Measurements from ENCODE around the gene IGFL1. TPM values are rescaled to one million over a fixed set of nuclear protein-coding genes. Genes with fewer than 3 reads are reported as not detected.
"Not testable (repeated sequence)": the region's sequence is repeated elsewhere in the genome, so short reads cannot be mapped to it uniquely, and the experiment has no call there.

IGFL1 gene
- total and polyA plus RNA-seq, 2 donors (not counting 1 experiment from before 2014, with no cell fraction given): 0.15 TPM; not detected in 1

DNA sequence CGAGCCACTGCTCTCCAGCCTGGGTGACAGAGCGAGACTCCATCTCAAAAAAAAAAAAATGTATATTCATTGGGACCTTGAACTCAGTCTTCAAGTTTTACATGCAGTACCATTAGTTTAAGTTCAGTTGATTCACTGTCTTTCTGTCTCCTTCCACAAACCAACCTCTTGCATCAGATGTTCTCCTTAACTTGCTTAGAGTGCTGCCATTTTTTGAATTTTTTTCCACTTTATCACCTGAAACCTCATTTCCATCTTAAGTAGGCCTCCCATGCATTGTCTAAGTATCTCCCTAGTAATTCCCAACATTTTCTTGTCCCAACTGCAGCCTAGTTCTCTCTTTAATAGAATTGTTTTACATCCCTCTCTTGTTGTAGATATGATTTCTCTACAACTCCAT is 8.6 kb downstream of the IGFL1 start:
- CTCF ChIA-PET; H3K4me1 Mint-ChIP-seq; H4K20me1 ChIP-seq (ENCODE audit: control insufficient read depth, insufficient read depth, low read length, poor library complexity, severe bottlenecking); POLR2A ChIA-PET; intact Hi-C loops (cut with micrococcal nuclease); H3K36me3 ChIP-seq (replicated peaks in 1 of 2; ENCODE audit: control extremely low read depth in 1 of 2, control insufficient read depth in 1 of 2, extremely low read depth in 1 of 2, insufficient read depth in 2 of 2, low read length in 1 of 2); H3K4me3 ChIP-seq (ENCODE audit: control extremely low read depth in 1 of 5, extremely low read depth in 1 of 5, insufficient read depth in 1 of 5, low read depth in 2 of 5, low read length in 4 of 5); ATAC-seq (ENCODE audit: low read depth); H3K27ac Mint-ChIP-seq; DNase-seq; H3K4me3 Mint-ChIP-seq; H3K27ac ChIP-seq (ENCODE audit: low read length in 2 of 2); H3K9me3 Mint-ChIP-seq (ENCODE audit: insufficient read depth); H3K27me3 ChIP-seq (replicated peaks in 1 of 4; ENCODE audit: control extremely low read depth in 1 of 4, control insufficient read depth in 3 of 4, insufficient read depth in 4 of 4, low read length in 3 of 4); H3K9me3 ChIP-seq (ENCODE audit: control extremely low read depth in 1 of 3, control insufficient read depth in 2 of 3, insufficient read depth in 1 of 3, low read length in 2 of 3); H3K4me1 ChIP-seq (ENCODE audit: control insufficient read depth in 2 of 2, insufficient read depth in 2 of 2, low read length in 2 of 2); H3K79me2 ChIP-seq (ENCODE audit: control insufficient read depth, insufficient read depth, low read length); H3K4me2 ChIP-seq (replicated peaks; ENCODE audit: low read depth, low read length, poor library complexity, severe bottlenecking); H2AFZ ChIP-seq (ENCODE audit: insufficient read depth, low read depth, low read length, poor library complexity, severe bottlenecking); H3K9ac ChIP-seq (ENCODE audit: low read length): not testable (repeated sequence)
- H3K27me3 Mint-ChIP-seq: peaks cover 62% of the 10 kb centered on the region
- WGBS (ENCODE audit: insufficient coverage): no CpG with 5 or more reads among the region's 2 CpGs

DNA sequence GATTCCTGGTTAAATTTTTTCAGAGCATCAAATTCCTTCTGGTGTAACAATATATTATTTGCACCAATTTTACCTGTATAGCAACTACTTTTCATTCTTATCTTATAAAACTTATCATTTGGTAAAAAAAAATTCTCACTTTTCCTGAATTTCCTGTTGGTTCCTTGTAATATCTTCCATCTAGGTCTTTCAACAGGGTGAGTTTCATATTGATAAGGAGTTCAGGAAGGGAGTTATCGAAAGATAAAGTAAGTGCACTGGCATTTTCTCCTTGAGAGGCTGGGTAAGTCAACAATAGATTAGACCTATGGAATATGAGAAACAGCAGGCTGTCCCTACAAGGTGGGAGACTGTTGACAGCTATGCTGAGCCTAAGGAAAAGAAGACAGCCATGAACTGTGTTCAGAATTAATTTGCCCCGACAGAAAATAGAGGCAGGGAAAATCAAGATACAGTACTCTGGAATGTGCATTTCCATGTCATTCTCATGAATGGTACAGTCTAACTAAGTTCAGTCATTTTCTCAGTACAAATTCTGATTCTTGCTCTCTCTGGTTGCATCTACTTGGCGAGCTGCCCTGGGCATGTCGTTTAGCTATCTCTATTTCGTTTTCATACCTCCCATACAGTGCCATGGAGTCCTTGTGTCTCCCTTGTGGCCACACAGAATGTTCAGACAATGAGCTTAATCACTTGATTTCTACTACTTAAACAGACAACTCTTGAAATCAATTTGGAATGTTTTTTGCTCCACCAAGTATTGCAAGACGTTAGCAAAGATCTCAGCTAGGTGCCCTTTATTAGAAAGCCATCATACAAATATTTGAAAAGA is 9.9 kb downstream of the IGFL1 start:
- H3K4me1 ChIP-seq (ENCODE audit: control insufficient read depth in 2 of 2, insufficient read depth in 2 of 2, low read length in 2 of 2): no peaks in the 10 kb centered on the region
- H3K4me2 ChIP-seq (replicated peaks; ENCODE audit: low read depth, low read length, poor library complexity, severe bottlenecking): no peak overlapping the region
- no peaks in the 10 kb centered on the region for H3K79me2 ChIP-seq (ENCODE audit: control insufficient read depth, insufficient read depth, low read length)
- ChIA-PET CTCF (no interaction called here), POLR2A (no interaction called here)
- Mint-ChIP-seq H3K4me3 (no peak overlapping the region), H3K27me3 (peaks cover 68% of the 10 kb centered on the region), H3K27ac (no peak overlapping the region), H3K9me3 (ENCODE audit: insufficient read depth) (no peaks in the 10 kb centered on the region), H3K4me1 (no peaks in the 10 kb centered on the region)
- no peak overlapping the region for H3K4me3 ChIP-seq (ENCODE audit: control extremely low read depth in 1 of 5, extremely low read depth in 1 of 5, insufficient read depth in 1 of 5, low read depth in 2 of 5, low read length in 4 of 5)
- peaks cover 0 to 10% (median 3%) of the 10 kb centered on the region in 4 experiments for H3K27me3 ChIP-seq (replicated peaks in 1 of 4; ENCODE audit: control extremely low read depth in 1 of 4, control insufficient read depth in 3 of 4, insufficient read depth in 4 of 4, low read length in 3 of 4)
- no peak overlapping the region for H3K9ac ChIP-seq (ENCODE audit: low read length)
- DNase-seq: no peak
- H2AFZ ChIP-seq (ENCODE audit: insufficient read depth, low read depth, low read length, poor library complexity, severe bottlenecking): no peak overlapping the region
- no peaks in the 10 kb centered on the region for H3K36me3 ChIP-seq (replicated peaks in 1 of 2; ENCODE audit: control extremely low read depth in 1 of 2, control insufficient read depth in 1 of 2, extremely low read depth in 1 of 2, insufficient read depth in 2 of 2, low read length in 1 of 2)
- intact Hi-C loops (cut with micrococcal nuclease): no loop called here
- 80% methylated on average over 4 of the region's 6 CpGs for WGBS (ENCODE audit: insufficient coverage)
- H3K27ac ChIP-seq (ENCODE audit: low read length in 2 of 2): no peak overlapping the region
- H4K20me1 ChIP-seq (ENCODE audit: control insufficient read depth, insufficient read depth, low read length, poor library complexity, severe bottlenecking): no peaks in the 10 kb centered on the region
- TF ChIP-seq EZH2 (IDR thresholded peaks at IDR 0.05; ENCODE audit: borderline replicate concordance, insufficient read depth, low read depth, low read length, poor library complexity, severe bottlenecking): no peak
- TF ChIP-seq, protein P1, sequence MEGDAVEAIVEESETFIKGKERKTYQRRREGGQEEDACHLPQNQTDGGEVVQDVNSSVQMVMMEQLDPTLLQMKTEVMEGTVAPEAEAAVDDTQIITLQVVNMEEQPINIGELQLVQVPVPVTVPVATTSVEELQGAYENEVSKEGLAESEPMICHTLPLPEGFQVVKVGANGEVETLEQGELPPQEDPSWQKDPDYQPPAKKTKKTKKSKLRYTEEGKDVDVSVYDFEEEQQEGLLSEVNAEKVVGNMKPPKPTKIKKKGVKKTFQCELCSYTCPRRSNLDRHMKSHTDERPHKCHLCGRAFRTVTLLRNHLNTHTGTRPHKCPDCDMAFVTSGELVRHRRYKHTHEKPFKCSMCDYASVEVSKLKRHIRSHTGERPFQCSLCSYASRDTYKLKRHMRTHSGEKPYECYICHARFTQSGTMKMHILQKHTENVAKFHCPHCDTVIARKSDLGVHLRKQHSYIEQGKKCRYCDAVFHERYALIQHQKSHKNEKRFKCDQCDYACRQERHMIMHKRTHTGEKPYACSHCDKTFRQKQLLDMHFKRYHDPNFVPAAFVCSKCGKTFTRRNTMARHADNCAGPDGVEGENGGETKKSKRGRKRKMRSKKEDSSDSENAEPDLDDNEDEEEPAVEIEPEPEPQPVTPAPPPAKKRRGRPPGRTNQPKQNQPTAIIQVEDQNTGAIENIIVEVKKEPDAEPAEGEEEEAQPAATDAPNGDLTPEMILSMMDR (IDR thresholded peaks at IDR 0.05): no peak
- no peaks in the 10 kb centered on the region for H3K9me3 ChIP-seq (ENCODE audit: control extremely low read depth in 1 of 3, control insufficient read depth in 2 of 3, insufficient read depth in 1 of 3, low read length in 2 of 3)
- ATAC-seq (ENCODE audit: low read depth): no peak

Measured in B cell (primary cell).